Parathyroid adenoma (tissue), 2 donors: Measurements from ENCODE around the gene GAA.

Source experiments
- H2AFZ ChIP-seq: fragments of 300-600 bp; sonication (generic); one replicate; pipeline ENCODE4 v1.7.0; 2017; ENCODE audit warnings: antibody characterized with exemption, mild to moderate bottlenecking
- H3K27ac ChIP-seq: fragments of 300-600 bp; sonication (generic); one replicate; pipeline ENCODE4 v1.7.0; 2017
- H3K27me3 ChIP-seq: fragments of 300-600 bp; sonication (generic); one replicate; pipeline ENCODE4 v1.7.0; 2017; ENCODE audit warnings: low read length; ENCODE audit not compliant: control insufficient read depth, insufficient read depth
- H3K36me3 ChIP-seq: fragments of 300-600 bp; sonication (generic); one replicate; pipeline ENCODE4 v1.7.0; 2017; ENCODE audit warnings: low read length; ENCODE audit not compliant: control insufficient read depth, insufficient read depth
- H3K4me1 ChIP-seq: fragments of 300-600 bp; sonication (generic); one replicate; pipeline ENCODE4 v1.7.0; 2017; ENCODE audit warnings: control low read depth
- H3K4me2 ChIP-seq: fragments of 300-600 bp; sonication (generic); one replicate; pipeline ENCODE4 v1.7.0; 2017; ENCODE audit warnings: low read length
- H3K4me3 ChIP-seq: fragments of 300-600 bp; sonication (generic); one replicate; pipeline ENCODE4 v1.7.0; 2017; ENCODE audit warnings: low read depth, low read length
- H3K79me2 ChIP-seq: fragments of 300-600 bp; sonication (generic); one replicate; pipeline ENCODE4 v1.7.0; 2017; ENCODE audit warnings: control low read depth
- H3K9ac ChIP-seq: fragments of 300-600 bp; sonication (generic); one replicate; pipeline ENCODE4 v1.7.0; 2017; ENCODE audit warnings: mild to moderate bottlenecking
- H3K9me3 ChIP-seq: fragments of 300-600 bp; sonication (generic); one replicate; pipeline ENCODE4 v1.7.0; 2017; ENCODE audit warnings: low read length; ENCODE audit not compliant: control insufficient read depth
- TF ChIP-seq, protein P1 (sequence below): fragments of 300-600 bp; sonication (generic); IDR thresholded peaks from one replicate; pipeline ENCODE4 v1.7.0; 2017; ENCODE audit warnings: antibody characterized with exemption, mild to moderate bottlenecking
- donor health status: primary hyperparathyroidism.

Gene GAA

GRCh38 chr17:80108036-80108971, 6.9 kb downstream of the GAA start:
- no peaks in the 10 kb centered on the region for H3K27me3 ChIP-seq
- no peak overlapping the region for H2AFZ ChIP-seq
- no peaks in the 10 kb centered on the region for H3K36me3 ChIP-seq
- H3K4me2 ChIP-seq: no peak overlapping the region
- no peaks in the 10 kb centered on the region for H3K9me3 ChIP-seq
- no peaks in the 10 kb centered on the region for H3K79me2 ChIP-seq
- H3K4me1 ChIP-seq: no peaks in the 10 kb centered on the region
- H3K9ac ChIP-seq: no peak overlapping the region
- TF ChIP-seq, protein P1, sequence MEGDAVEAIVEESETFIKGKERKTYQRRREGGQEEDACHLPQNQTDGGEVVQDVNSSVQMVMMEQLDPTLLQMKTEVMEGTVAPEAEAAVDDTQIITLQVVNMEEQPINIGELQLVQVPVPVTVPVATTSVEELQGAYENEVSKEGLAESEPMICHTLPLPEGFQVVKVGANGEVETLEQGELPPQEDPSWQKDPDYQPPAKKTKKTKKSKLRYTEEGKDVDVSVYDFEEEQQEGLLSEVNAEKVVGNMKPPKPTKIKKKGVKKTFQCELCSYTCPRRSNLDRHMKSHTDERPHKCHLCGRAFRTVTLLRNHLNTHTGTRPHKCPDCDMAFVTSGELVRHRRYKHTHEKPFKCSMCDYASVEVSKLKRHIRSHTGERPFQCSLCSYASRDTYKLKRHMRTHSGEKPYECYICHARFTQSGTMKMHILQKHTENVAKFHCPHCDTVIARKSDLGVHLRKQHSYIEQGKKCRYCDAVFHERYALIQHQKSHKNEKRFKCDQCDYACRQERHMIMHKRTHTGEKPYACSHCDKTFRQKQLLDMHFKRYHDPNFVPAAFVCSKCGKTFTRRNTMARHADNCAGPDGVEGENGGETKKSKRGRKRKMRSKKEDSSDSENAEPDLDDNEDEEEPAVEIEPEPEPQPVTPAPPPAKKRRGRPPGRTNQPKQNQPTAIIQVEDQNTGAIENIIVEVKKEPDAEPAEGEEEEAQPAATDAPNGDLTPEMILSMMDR: no peak
- no peak overlapping the region for H3K27ac ChIP-seq
- H3K4me3 ChIP-seq: no peak overlapping the region

DNA sequence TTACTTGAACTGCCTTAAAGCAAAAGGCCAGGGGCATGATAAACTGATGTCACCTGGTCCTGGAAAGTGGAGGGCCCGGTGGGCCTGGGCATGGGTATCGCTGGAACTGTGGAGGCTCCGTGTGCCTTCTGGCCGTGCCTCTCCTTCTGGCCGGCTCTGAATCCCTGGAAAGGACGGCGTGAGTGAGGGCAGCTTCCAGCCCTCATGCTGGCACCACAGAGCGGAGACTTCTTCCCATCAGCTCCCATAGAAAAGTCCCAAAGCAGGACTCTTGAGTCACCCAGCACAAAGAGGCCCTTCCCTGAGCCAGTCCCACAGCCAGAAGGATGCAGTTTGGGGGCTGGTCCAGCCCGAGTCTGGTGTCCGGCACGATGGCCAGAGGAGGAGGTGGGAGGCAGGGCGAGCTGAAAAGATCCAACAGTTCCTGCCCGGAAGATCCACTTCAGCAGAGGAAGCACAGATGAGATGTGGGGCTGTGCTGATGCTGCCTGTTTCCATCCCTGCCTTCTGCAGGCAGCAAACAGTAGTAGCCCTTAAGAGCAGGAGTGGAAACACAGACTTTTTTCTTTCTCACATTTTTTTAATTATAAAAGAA, 7.8 kb downstream of the GAA start:
- H3K4me2 ChIP-seq: no peak overlapping the region
- TF ChIP-seq, protein P1: no peak
- no peak overlapping the region for H3K4me3 ChIP-seq
- H3K9ac ChIP-seq: no peak overlapping the region
- no peaks in the 10 kb centered on the region for H3K79me2 ChIP-seq
- H3K4me1 ChIP-seq: no peaks in the 10 kb centered on the region
- H3K36me3 ChIP-seq: no peaks in the 10 kb centered on the region
- no peak overlapping the region for H3K27ac ChIP-seq
- H2AFZ ChIP-seq: no peak overlapping the region
- no peaks in the 10 kb centered on the region for H3K9me3 ChIP-seq
- H3K27me3 ChIP-seq: no peaks in the 10 kb centered on the region

DNA sequence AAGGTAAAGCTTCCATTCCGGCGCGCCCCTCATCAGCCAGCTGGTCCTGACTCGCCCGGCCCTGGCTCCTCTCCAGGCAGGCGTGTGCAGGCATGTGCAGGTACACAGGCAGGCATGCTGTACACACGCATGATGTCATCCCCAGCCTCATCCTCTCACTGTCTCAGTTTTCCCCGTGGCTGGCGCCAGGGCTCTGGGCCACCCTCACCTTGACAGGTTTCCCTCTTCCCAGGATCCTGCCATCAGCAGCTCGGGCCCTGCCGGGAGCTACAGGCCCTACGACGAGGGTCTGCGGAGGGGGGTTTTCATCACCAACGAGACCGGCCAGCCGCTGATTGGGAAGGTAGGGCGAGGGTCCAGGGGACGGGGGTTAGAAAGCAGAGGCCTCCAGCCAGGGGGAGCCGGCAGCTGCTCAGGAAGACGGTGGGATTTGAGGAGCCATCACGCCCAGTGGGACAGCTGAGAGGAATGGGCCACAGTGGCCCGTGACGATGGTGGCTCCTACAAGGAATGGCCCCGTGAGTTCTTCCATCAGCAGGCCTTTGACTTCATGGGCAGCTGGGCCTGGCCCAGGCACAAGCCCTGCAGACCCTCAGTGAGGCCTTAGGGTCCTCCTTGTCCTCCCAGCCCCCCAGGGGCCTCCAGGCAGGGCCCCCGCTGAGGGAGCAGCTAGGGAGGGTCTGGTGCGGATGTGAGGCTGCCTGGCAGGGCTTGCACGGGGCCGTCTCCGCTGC, 8.5 kb downstream of the GAA start:
- Histone ChIP-seq H3K4me2 (no peak overlapping the region), H3K36me3 (no peaks in the 10 kb centered on the region), H3K27ac (no peak overlapping the region), H3K9me3 (no peaks in the 10 kb centered on the region), H3K9ac (no peak overlapping the region), H3K4me3 (no peak overlapping the region), H2AFZ (no peak overlapping the region), H3K27me3 (no peaks in the 10 kb centered on the region), H3K79me2 (no peaks in the 10 kb centered on the region), H3K4me1 (no peaks in the 10 kb centered on the region)
- TF ChIP-seq, protein P1: no peak

GRCh38 chr17:80110447-80110812, 9.0 kb downstream of the GAA start:
- Histone ChIP-seq H2AFZ (no peak overlapping the region), H3K4me1 (no peaks in the 10 kb centered on the region), H3K4me3 (no peak overlapping the region), H3K4me2 (no peak overlapping the region), H3K27me3 (no peaks in the 10 kb centered on the region), H3K9ac (no peak overlapping the region), H3K36me3 (no peaks in the 10 kb centered on the region), H3K9me3 (no peaks in the 10 kb centered on the region), H3K27ac (no peak overlapping the region), H3K79me2 (no peaks in the 10 kb centered on the region)
- TF ChIP-seq, protein P1: no peak
